ENCODE data around the gene FSTL1.

Gene FSTL1, protein sequence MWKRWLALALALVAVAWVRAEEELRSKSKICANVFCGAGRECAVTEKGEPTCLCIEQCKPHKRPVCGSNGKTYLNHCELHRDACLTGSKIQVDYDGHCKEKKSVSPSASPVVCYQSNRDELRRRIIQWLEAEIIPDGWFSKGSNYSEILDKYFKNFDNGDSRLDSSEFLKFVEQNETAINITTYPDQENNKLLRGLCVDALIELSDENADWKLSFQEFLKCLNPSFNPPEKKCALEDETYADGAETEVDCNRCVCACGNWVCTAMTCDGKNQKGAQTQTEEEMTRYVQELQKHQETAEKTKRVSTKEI

DNA sequence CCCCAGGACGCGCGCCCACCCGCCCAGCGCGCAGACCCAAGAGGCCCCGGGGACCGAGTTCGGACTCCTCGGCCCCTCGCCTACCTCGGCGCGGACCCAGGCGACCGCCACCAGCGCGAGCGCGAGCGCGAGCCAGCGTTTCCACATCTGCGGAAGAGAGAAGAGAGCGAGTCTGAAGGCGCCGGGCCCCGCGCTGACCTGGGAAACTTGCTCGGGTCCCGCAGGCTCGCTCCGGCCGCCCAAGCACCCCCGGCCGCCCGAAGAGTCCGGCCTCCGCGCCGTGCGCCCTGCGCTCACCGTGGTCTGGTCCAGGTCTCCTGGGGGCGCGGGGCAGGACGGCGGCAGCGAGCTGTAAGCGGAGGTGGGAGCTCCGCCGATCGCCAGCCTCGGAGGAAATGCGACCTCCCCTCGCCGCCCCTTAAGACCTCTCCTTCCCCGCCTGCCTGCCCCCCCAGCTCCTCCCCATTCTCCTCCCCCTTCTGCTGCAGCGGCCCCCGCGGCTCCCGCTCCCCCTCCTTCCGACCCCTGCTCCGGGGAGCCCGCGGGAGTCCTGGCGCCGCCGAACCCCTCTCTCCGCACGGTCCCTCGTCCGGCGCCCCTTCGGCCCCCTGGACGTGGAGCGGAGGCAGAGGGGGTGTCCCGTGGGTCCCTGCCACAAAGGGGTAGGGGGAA lies at the start of gene FSTL1:
Gene FSTL1, minus strand, starts transcription at position 393 of the 672 bp plus-strand sequence. Its CDS starts 246 bp downstream, at position 147.
- DNase-seq: no peak

DNA sequence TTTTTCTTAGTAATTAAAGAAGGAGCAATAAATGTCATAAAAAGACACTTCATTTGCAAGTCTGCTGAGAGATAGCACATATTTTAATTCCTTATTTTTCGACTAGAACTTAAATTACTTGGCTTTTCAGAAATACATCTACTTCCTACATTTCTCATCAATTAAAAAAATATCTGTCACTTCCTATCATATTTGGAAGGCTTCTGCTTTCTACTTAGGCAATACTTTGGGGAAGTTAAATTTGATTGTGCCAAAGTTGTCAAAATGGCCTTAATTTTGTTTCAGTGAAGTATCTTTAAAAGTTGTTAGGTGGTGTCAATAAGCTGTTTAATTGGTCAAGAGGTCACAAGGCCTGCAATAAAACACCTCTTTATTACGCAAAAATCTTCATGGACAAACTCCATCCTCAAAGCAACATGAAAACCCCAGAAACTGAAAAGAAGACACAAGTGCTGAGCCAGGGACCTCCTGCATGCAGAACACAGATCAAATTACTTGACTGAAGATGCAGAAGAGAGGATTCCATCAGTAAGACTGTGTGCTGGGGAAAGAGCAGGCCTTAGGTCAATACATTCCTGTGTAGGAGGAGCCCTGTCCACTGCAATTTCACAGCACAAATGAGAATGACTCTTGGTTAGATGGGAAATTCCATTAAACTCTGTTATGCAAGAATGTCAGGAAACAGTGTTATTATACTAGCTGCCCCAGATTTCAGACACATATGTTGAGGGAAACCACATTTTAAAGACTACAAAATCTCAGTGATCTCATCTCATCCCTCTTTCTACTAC lies 48.0 kb upstream of the FSTL1 start:
- DNase-seq: no peak

DNA sequence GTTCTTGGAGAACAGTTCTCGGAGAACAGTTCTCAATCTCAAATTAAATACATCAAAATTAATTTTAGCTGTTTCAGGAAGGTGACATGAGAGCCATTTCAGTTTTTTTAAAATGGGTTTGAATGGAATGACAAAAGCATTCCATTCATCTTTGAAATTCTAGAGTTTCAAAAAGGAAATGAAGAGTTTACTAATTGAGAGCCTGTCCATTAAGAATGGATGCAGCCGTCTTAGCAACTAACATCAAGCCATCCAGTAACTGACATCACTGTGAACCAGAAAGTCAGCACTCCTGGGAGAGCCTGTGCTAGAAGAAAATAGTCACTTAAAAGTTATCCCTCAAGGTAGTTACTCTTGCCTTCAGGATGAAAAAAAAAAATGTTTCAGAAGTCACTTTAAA lies 47.0 kb upstream of the FSTL1 start:
- no peak for DNase-seq

DNA sequence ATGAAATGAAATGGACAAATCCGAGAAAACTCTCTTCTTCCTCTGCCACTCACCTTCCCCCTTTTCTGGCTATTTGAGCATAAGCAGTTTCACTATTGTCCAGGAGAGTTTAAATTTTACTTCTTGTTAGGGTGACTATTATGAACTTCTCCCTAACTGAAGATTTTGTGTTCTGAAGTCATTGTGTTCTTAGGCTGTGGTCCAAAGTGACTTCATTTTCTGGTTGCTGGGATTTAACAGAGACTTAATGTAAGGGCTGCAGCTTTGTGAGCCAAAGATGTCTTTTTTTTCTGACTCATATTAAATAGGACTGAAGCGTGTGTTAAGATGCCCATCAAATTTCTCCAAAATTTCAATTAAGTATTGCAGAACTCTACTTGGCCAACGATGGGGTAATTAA lies 46.5 kb upstream of the FSTL1 start:
- no peak for DNase-seq

DNA sequence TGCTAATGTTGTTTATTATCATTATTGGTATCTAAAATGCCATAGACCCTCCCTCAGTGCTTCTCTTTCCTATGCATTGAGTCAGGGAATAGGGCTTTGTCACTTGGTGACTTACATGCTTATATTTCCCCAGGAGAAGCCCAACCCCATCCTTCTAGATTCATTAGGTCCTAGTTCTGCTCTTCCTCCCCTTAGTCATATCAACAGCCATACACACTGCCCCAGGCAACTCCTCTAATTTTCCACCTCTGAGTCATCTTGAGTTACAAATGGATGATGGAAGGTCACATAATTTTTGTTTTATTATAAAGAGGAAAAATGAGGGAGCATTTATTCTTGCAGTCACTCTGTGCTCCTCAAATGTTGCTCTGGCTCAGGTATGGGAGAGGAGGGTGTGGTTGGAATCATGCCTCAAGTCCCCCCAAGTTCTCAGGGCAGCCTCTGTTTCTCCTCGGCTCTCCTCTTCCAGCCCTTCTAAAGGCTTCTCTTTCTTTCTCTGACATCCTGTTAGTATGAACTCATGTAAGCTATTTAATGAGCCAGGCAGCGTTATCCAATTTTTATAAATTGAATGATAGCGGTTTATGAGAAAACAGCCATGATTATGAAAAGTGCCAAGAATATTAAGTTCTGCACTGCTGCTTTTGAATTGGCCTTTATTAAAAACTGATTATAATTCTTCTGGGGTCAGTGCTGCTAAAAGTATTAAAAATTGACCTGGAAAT lies 45.6 kb upstream of the FSTL1 start:
- no peak for DNase-seq

DNA sequence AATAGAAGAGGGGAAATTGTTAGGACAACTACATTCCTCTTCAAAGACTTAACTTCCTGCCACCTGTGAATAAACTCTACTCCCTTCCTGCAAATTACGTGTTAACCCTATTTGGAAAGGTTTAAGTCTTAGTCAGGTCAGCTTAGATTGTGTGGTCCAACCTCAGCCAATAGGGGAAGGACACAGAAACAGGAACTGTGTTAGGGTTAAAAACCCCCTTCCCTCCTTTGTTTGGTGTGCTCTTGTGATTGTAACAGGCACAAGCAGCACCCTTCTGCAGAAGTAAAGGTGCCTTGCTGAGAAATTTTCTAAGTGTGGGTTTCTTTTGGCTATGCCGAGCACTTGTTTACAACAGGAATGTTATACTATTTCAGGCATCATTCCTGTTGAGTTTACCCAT lies 45.0 kb upstream of the FSTL1 start:
- no peak for DNase-seq

DNA sequence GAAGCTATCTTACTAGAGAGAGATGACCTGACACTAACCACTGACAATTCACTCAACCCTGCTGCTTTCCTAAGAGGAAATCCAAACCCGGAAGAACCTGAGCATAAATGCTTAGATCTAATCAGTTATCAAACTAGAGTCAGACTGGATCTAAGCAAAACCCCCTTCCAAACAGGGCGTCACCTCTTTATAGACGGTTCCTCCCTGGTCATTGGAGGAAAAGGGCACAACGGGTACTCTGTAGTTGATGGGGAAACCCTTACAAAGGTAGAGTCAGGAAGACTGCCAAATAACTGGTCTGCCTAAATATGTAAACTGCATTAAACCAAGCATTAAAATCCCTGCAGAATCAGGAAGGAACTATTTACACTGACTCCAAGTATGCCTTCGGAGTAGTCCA lies 41.3 kb upstream of the FSTL1 start:
- DNase-seq: no peak

DNA sequence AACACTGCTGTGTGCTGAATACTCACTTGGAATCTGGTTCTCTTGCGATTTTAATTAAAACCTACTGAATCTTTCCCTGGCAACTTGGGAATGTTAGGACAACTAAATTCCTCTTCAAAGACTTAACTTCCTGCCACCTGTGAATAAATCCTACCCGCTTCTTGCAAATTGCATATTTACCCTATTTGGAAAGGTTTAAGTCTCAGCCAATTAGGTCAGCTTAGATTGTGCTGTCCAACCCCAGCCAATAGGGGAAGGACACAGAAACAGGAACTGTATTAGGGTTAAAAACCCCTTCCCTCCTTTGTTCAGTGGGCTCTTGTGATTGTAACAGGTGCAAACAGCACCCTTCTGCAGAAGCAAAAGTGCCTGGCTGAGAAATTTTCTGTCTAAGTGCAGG lies 38.6 kb upstream of the FSTL1 start:
- no peak for DNase-seq

DNA sequence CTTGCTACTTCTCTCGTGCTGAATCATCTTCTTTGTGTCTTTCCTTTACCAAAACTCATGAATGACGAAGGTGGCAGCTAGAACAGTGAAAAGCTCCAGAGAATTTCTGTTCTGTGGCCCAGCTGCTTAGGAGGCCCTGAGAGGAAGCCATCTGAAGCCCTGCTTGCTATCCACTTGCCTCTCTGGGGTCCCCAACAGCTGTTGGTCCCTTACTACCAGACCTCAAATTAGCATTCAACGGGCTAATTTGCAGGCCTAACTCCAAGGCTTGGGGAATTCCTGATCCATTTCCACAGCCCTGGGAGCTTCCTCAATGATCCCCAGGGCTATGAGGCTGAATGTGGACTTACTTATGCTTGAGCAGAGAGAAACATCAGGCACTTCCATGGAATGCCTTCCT lies 37.5 kb upstream of the FSTL1 start:
- no peak for DNase-seq

DNA sequence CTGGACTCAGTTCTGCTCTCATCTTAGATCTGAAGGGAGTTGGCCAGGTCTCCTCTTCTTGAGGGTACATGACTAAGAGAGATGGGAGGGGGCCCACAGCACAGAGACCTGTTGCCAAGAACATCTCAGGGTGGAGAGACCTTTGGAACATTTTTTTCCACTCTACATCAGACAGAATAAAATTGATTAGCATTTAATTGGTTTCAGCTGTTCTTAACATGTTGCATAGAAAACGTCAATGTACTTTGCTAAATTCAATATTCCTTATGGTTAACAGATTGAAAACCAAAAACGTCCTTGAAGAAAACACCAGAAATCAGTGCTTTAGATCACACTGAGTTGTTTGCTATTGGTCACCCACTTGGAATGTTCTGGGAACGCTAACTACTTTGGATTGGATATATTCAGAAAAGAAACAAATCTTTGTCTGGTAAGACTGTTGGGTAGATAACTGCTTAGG lies 36.4 kb upstream of the FSTL1 start:
- DNase-seq: no peak

DNA sequence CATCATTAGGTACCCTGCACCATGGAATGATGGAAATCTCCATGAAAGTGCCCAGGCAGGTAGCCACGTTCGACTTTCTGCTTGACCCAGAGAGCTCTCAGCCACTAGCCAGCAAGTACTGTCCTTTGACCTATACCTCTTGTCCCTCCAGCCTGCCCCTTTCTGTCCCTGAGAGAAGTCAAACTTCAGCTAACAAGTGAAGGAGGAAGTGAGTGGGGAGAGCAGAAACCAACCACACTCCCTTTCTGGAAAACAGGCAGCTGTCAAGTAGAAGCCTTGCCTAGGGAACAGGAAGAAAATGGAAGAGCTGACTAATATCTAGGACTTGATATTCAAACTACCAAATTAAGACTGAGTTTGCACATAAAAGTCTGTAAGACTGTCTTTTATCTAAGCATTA lies 30.3 kb upstream of the FSTL1 start:
- no peak for DNase-seq

DNA sequence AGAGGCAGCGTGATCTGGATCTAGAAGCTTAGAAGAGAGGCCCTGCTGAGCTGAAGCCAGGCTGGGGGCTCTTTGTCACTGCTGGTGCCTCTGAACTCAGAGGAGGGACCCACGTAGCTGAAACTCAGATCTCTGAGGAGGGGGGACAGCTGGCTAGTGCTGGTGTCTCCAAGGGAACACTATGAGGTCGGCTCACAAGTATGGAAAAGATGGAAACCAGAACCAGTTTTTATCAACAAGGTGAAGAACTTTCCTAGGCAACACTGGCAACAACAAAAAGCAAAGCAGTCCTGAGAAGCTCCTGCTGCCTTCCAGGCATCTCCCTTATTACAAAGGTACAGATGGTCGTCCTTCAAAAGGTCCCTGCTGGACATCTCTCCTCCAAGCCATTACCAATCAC lies 27.0 kb upstream of the FSTL1 start:
- DNase-seq: no peak

DNA sequence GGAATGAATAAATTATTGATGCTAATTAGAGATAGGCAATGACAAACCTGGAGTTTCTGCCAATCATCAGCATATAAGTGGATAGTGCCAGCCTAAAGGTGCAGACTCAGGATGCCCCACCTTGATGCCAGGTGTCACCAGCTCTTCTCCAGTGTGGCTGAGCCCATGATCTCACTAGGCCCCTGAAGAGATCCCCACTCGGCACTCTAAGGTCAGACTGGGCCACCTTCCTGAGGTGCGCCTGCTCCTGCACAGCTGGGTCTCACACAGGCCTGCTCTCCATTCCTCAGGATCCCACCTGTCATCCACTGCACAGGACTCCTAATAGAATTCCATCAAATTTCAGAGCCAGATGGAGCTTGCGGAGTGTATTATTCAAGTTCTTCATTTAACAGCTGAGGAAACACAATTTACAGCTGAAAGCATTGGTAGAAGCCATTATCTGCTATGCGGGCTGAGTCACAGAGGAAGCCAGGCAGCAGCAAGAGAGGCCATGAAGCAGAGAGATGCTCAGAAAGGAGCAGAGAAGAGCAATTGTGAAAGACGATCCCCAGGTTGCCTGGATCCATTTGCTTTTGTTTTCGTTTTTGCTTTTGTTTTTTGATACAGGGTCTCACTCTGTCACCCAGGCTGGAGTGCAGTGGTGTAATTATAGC lies 25.1 kb upstream of the FSTL1 start:
- DNase-seq: no peak

DNA sequence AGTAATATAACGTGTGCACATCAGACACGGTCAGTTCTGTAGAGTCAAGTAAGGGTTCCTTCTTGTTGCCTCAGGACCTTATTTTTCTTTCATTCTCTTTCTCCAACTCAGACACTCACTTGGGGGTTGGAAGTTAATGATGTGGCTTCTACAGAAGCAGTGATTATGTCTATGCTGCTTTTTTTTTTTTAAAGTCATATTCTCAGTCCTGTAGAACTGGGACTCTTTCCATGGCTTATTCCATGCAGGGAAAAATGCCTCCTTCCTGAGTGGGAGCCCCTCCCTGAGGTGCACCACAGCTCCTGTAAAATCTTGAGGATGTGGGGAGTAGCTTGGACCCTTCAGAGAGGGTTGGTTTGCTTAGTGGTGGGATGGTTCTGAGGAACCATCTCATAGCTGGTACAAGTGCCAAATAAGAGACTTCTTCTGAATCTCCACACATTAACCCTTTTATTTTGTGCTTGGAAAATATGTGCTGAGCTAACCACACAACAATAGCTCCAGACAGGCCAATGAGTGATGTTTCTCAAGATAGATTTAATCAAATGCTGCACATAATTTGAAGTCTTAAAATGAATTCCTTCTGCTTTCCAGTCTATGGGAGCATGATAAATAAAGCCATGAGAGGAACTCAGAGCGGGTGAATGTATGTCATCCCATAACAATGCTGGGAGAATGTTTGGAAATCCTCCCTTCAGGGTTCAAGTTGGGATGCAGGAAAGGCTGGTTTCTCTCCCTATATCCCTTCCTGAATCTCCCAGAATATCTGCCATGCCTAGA lies 23.3 kb upstream of the FSTL1 start:
- DNase-seq: no peak

DNA sequence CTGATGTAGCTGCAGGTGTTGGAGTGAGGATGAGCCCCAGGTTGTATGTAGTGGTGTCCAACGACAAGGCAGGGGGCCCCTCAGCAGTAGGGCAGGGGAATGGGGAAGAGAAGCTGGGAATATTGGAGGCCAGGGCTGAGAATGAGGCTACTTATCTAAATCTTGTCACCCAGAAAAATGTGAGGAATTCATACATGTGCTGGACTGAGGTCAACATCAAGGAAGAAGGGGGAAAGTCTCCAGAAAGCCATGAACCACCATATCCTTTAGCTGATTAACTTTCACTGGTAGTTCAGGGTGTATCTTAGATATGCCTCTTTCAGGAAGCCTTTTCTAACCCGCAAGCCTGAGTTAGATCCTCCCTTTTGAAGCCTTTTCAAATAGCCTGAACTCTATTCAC lies 22.6 kb upstream of the FSTL1 start:
- no peak for DNase-seq

DNA sequence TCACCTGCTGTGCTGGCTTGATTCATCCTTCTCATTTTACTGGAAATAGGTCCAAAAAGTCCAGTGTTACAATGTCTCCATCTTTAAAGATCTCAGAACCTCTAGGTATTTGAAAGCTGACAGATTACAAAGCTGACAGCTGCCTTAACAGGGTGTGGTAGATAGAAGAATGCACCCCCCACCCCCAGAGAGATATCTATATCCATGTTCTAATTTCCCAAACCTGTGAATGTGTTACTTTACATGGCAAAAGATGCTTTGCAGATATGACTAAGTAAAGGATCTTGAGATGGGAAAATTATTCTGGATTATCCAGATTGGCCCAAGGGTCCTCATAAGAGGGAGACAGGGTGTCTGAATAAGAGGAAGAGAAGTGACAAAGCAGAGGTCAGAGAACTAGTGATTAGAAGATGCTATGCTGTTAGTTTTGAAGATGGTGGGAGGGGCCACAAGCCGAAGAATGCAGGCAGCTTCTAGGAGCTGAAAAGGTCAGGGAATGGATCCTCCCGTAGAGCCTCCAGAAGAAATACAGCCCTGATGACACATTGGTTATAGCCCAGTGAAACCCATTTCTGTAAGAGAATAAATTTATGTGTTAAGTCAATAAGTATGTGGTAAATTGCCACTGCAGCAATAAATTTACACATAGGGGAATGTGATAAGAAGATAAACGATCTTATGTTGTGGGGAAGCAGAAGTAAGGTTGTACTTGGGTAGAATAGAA lies 21.5 kb upstream of the FSTL1 start:
- no peak for DNase-seq

DNA sequence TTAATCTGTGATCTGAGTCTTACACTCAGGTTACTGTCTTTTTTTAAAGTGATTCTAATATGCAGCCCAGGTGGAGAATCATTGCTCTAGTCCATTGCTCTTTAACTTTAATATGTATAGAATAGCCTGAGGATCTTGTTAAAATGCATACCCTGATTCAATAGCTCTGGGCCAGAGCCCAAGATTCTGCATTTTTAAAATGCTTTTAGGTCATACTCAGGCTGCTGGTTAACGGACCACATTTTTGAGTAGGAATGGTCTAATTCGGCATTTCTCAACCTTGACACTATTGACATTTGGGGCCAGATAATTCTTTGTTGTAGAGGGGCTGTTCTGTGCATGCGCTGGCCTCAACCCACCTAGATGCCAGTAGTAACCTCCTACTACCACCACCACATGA lies 20.9 kb upstream of the FSTL1 start:
- no peak for DNase-seq

DNA sequence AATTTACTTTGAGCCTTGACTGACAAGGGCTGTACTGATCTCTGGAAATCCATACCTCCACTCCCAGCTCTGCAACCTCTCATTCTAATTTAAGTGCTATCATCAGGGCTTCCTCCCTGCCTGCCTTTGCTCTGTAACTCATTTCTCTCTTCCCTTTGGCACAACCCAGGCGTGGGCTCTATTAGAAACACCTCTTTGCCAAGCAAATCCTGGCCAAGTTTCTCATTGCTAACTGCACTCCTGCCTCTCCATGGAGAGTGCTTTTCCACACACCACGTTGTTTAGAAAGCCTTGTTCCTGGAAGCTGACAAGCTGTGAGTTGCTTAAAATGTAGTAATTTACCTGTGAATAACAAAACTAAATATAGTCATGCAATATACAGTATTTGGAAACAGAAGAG lies 20.1 kb upstream of the FSTL1 start:
- DNase-seq: no peak

DNA sequence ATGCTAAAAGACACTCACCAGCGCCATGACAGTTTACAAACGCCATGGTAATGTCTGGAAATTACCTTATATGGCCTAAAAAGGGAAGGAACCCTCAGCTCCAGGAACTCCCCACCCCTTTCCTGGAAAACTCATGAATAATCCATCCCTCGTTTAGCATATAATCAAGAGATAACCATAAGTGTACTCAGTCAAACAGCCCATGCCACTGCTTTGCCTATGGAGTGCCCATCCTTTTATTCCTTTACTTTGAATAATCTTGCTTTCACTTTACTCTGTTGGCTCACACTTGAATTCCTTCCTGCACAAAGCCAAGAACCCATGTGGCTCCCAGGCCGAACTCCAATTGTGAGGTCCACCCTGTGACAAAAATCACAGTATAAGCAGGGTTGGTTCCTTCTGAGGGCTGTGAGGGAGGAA lies 19.1 kb upstream of the FSTL1 start:
- DNase-seq: no peak

DNA sequence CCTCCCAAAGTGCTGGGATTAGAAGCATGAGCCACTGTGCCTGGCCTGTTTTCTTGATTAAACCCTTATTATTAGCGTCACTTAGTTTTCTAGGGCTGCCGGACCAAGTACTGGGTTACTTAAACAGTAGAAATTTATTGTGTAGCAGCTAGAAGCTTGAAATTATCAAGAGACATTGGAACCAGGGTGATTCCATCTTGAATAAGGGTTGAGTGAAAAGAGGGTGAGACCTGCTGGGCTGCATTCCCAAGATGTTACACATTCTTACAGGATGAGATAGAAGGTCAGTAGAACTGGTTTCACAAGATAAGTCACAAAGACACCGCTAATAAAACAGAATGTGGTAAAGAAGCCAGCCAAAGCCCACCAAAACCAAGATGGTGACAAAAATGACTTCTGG lies 18.6 kb upstream of the FSTL1 start:
- no peak for DNase-seq

DNA sequence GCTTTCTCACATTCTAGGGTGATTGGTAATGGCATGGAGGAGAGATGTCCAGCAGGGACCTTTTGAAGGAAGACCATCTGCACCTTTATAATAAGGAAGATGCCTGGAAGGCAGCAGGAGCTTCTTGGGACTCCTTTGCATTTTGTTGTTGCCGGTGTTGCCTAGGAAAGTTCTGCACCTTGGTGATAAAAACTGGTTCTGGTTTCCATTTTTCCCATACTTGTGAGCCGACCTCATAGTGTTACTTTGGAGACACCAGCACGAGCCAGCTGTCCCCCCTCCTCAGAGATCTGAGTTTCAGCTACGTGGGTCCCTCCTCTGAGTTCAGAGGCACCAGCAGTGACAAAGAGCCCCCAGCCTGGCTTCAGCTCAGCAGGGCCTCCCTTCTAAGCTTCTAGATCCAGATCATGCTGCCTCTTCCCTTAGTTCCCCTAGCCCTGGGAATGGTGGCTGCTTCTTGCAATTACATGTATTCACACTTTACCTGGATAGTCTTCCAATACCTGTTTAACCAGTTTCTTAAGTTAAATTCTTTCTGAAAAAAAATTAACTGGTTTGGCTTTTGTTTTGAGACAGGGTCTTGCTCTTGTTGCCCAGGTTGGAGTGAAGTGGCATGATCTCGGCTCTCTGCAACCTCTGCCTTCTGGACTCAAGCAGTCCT lies 18.0 kb upstream of the FSTL1 start:
- DNase-seq: no peak
